22Rv1 (cell line): ENCODE data around the gene LRMDA.

Source experiments
- H3K27ac ChIP-seq: fragments of 450-650 bp; 2 replicates; pipeline ENCODE4 v1.5.1; 2017
- CTCF ChIP-seq: fragments of 450-650 bp; IDR thresholded peaks from 2 replicates; pipeline ENCODE4 v1.5.1; 2017; ENCODE audit warnings: mild to moderate bottlenecking
- ZFX ChIP-seq: fragments of 450-650 bp; IDR thresholded peaks from 2 replicates; pipeline ENCODE4 v1.6.1; 2017; ENCODE audit warnings: antibody characterized with exemption, borderline replicate concordance

LRMDA gene

GRCh38 chr10:76303682-76304316 lies 872.4 kb downstream of the LRMDA start:
- peak overlapping the region; percentile 76 for H3K27ac ChIP-seq
- no peak for TF ChIP-seq ZFX
- TF ChIP-seq CTCF, result peak; percentile 77

GRCh38 chr10:76305930-76306615 lies 874.6 kb downstream of the LRMDA start:
- TF ChIP-seq ZFX (no peak), CTCF (no peak)
- no peak overlapping the region for H3K27ac ChIP-seq

- TF ChIP-seq ZFX, result no peak
- no peak for TF ChIP-seq CTCF
- H3K27ac ChIP-seq, result no peak overlapping the region
Measured at GRCh38 chr10:76306856-76307255, 875.4 kb downstream of the LRMDA start.

GRCh38 chr10:76309070-76309469 lies 877.6 kb downstream of the LRMDA start:
- H3K27ac ChIP-seq, result no peak overlapping the region
- no peak for TF ChIP-seq ZFX
- TF ChIP-seq CTCF, result no peak

- TF ChIP-seq CTCF (no peak), ZFX (no peak)
- no peak overlapping the region for H3K27ac ChIP-seq
Measured at GRCh38 chr10:76309741-76310587, 878.5 kb downstream of the LRMDA start.

GRCh38 chr10:76310588-76311080 lies 879.2 kb downstream of the LRMDA start:
- no peak overlapping the region for H3K27ac ChIP-seq

More at GRCh38 chr10:76310588-76311080, 879.2 kb downstream of the LRMDA start:
- TF ChIP-seq ZFX (no peak), CTCF (no peak)
